HG03064 (cell line): ENCODE results near the gene MAG.

Experiments
- ATAC-seq: cut with Tn5 transposase; IDR thresholded peaks from one replicate; pipeline ENCODE4 v1.9.1; 2021; ENCODE audit warnings: low read depth; ENCODE audit not compliant: unreplicated experiment

The MAG gene

DNA sequence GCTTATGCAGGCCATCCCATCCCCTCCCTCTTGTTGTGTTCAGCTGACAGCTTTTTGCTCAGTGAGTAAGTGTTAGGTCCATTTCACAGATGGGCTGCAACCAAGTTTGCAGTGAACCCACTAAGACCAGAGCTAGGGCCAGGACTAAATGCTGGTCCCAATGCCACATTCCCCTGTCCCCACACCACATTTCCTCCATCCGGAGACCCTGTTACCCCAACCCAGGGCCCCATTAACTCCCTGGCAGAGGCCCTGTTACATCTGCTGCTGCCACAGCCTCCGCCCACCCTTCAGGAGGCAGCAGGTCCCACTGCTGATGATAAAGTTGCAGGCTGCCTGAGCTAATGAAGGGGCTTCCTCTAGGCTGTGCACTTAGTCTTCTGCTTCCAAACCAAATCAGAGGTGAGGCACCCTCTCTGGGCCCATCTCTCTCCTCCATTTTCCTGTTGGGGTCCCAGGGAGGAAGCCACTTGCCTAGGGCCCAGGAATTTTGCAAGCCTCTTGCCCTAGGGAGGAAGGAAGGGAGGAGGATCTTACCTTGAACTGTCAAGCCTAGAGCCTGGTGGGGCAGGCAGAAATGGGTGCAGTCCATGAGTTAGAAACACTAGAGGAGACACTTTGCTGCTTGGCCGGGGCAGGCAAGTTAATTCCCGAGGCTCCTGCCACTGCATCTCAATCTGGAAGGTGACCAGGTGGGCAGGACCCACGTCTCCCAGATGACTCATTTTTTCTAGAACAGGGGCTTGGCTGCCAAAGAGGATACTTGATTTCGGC lies 26.6 kb upstream of the MAG start:
- ATAC-seq: no peak

DNA sequence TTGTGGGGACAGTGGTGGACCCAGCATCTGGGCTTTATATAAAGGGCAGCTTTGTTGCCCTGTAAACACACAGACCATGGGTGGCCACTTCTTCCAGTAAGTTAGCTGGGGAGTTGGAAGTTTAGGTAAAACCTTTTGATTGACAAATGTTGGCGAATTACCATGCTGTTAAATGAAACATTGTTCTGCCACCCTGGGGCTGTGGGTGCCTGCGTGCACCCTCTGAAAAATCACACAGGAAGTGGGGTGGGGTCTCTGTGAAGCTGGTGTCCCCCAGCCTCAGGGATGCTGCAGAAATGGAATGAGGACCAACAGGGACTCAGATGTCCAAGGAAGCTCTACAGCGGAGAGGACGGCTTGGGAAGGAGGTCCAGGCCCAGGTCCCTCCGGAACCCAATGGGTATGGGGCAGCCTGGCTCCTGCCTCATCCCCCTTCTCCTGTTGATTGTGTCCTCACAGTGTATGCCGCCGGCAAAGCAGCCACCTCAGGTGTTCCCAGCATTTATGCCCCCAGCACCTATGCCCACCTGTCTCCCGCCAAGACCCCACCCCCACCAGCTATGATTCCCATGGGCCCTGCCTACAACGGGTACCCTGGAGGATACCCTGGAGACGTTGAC lies 26.0 kb upstream of the MAG start:
- no peak for ATAC-seq

GRCh38 chr19:35266520-35267352 lies 25.2 kb upstream of the MAG start:
- ATAC-seq: no peak

DNA sequence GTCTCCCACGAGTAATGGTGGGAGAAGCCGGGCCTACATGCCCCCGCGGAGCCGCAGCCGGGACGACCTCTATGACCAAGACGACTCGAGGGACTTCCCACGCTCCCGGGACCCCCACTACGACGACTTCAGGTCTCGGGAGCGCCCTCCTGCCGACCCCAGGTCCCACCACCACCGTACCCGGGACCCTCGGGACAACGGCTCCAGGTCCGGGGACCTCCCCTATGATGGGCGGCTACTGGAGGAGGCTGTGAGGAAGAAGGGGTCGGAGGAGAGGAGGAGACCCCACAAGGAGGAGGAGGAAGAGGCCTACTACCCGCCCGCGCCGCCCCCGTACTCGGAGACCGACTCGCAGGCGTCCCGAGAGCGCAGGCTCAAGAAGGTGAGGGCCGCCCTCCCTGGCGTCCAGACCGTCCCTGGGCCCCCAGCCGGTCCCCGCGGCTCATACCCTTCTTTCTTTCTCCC lies 24.6 kb upstream of the MAG start:
- ATAC-seq: no peak

DNA sequence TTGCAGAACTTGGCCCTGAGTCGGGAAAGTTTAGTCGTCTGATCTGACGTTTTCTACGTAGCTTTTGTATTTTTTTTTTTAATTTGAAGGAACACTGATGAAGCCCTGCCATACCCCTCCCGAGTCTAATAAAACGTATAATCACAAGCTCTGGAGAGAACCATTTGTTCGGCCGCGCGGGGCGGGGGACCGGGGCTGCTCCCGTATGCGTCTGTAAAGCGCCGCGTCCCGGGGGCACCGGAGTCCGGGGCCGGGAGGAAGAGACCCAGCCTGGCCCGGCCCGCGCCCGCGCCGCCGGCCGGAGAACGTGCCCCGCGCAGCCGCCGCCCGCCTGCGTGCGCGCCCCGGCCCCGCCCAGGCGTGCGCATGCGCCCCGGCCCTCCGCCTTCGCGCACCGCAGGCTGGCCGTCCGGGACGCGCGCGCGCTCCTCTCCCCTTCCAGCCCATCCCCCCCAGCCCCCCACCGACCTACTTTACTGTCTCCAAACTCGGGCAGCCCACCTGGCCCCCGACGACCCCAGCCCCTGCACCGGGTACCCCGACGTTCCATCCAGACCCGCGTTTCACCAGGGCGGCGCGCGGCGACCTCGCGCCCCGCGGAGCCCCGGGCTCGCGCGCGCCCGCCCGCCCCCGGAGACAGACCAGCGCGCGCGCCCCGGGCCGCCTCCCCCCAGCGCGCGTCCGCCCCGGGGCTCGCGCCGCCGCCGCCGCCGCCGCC lies 24.0 kb upstream of the MAG start:
- ATAC-seq: peak; percentile 43

DNA sequence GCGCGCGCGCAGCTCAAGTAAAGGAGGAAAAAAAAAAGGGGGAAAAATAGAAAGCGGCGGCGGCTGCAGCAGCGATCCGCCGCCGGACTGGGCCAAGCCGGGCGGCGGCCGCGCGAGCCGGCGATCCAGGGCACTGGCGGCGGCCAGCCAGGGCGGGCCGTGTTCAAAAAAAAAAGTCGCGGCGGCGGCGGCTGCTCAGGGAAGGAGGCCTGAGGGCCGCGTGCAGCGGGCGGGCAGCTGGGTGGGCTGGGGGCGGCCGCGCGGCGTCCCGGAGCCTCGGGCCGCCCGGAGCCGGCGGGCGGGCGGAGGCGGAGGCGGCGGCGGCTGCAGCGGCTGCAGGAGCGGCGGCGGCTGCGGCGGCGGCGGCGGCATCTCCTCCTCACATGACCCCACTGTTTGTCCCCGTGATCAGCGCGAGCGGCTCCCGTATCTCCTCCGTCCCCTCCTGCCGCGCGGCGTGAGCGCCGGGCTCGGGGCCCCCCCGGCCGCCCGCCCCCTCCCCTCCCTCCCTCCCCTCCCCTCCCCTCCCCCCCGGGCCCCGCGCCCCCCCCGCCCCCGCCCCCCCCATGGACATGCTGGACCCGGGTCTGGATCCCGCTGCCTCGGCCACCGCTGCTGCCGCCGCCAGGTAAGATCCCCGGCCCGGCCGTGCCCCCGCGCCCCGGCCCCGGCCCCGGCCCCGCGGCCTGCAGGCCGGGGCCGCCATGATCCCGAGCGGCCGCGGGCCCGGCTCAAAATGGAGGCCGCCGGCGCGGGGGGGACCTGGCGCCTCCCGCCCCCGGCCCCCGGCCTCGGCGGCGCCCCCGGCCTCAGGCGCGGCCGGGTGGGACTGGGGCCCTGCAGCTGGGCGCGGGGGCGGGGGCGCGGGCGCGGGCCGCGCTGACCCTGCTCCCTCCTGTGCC lies 23.2 kb upstream of the MAG start, which contains the start of gene USF2:
Gene USF2 (plus strand): TSS at position 427 of the 902 bp plus-strand sequence. CDS start 140 bp downstream, at position 567.
- peak; percentile 2 for ATAC-seq

DNA sequence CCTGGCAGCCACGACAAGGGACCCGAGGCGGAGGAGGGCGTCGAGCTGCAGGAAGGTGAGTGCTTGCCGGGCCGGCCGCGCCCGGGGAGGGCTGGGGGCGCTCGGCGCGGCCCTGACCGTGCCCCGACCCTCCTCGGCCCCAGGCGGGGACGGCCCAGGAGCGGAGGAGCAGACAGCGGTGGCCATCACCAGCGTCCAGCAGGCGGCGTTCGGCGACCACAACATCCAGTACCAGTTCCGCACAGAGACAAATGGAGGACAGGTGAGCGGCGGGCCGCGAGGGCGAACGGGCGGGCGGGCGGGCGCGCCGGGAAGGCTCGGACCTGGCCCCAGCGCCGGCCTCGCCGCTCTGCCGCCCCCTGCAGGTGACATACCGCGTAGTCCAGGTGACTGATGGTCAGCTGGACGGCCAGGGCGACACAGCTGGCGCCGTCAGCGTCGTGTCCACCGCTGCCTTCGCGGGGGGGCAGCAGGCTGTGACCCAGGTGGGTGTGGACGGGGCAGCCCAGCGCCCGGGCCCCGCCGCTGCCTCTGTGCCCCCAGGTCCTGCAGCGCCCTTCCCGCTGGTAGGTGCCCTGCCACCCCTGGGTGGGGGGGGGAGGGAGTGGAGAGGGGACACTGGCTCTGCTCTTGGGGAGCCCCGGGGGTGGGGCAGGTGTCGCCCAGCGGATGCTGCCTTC lies 22.4 kb upstream of the MAG start:
- ATAC-seq: no peak

DNA sequence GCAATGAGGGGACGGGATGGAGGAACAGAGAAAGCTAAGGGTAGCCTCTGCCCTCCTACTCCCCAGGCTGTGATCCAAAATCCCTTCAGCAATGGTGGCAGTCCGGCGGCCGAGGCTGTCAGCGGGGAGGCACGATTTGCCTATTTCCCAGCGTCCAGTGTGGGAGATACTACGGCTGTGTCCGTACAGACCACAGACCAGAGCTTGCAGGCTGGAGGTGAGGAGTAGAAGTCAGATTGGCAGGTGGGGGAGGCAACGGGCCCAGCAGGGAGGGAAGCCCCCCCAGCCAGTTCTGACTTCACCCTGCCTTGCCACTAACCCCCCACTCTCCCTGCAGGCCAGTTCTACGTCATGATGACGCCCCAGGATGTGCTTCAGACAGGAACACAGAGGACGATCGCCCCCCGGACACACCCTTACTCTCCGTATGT lies 21.6 kb upstream of the MAG start:
- ATAC-seq: no peak

DNA sequence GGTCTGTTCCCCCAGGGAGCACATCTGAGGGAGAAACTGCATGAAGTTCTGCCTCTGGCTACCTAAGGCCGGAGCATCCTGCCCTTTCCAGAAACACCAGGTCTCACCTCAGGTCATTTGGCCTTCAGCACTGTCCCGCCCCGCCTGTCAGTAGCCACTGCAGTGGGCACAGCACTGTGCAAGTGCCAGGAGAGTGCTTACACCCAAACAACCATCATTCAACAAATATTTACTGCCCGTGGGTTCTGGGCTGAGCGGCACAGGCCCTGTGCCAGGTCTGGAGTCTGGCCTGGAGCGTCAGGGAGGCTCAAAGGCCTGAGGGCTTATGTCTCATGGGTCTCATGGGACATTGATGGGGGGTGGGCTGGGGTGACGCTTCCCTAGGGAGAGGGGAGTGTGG lies 20.4 kb upstream of the MAG start:
- ATAC-seq: no peak

GRCh38 chr19:35272122-35272719 lies 19.7 kb upstream of the MAG start:
- ATAC-seq: no peak

DNA sequence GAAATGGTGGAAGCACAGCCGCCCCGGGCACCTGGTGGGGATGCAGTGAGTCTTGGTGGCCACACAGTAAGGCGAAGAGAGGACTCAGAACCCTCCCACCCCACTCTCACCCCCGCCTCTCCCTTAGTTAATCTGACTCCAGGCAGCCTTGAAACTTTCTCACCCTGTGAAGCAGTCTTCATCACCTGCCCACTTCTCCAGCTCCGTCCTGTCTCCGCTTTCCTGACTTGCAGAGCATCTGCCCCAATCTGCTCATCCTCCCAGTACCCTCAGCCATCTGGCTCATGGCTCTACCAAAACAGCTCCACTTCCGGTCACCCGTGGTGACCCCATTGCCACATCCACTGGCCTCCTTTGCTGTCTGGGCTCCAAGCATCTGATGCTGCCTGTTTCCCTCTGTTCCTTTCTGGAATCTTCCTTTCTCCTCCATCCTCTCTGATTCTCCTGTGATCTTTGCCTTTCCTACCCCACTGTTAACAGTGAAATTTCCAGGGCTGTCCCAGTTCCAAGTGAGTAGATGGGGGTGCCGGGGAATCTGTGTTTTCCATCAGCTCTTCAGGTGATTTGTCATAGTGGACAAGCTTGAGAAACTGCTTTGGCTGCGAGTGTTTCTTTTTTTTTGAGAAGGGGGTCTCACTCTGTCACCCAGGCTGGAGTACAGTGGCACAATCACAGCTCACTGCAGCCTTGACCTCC lies 18.9 kb upstream of the MAG start:
- ATAC-seq: no peak

DNA sequence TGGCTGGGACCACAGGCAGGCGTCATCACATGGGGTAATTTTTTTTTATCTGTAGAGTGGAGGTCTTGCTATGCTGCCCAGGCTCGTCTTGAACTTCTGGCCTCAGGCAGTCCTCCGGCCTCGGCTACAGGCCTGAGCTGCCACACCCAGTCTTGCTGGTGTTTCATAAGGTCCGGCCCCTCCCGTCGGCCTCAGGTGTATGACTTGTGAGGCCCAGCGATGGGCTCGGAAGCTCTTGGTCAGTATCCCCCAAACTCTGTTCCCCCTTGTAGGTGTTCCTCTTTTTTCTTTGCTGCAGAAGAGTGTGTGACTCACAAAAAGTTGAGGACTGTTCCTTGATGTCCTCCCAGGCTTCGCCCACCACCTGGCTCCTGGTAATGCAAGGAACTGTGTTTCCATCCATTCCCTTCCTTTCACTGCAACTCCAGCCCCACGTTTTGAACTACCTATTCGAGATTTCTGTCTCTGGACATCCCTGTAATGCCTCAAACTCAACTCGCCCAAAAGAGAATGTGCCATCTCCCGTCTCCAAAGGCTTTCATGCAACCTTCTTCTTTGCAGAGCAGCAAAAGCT lies 18.2 kb upstream of the MAG start:
- no peak for ATAC-seq

GRCh38 chr19:35274323-35274722 lies 17.6 kb upstream of the MAG start:
- no peak for ATAC-seq

GRCh38 chr19:35276706-35277281 lies 15.2 kb upstream of the MAG start:
- ATAC-seq: no peak

DNA sequence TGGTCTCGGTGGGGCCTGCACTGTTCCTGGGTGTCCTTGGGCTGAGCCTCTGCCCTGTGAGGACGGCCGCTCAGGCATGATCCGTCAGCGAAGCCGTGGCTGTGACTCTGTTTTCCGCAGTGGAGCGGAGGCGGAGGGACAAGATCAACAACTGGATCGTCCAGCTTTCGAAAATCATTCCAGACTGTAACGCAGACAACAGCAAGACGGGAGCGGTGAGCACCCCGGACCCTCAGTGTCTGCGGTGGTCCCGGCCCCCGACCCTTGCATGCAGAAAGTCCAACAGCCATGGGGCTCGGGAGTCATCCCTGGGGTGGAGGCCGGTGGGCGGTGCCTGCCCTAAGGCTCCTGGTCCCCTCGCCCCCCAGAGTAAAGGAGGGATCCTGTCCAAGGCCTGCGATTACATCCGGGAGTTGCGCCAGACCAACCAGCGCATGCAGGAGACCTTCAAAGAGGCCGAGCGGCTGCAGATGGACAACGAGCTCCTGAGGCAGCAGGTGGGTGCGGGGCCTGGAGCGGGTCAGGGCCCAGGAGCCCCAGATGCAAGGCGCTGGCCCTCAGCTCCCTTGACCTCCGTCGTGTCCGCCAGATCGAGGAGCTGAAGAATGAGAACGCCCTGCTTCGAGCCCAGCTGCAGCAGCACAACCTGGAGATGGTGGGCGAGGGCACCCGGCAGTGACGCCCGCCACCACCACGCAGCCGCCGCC lies 13.2 kb upstream of the MAG start:
- ATAC-seq: no peak

GRCh38 chr19:35279374-35279773 lies 12.6 kb upstream of the MAG start:
- ATAC-seq: no peak
